H1 (cell line): ENCODE data around the gene ERC1.

ENCODE experiments used
- CBX8 ChIP-seq: fragments of 300-800, 300-1000 bp; sonication (generic); IDR thresholded peaks from 2 replicates; pipeline ENCODE4 v1.7.1; 2016; ENCODE audit warnings: low read depth, low read length, borderline replicate concordance
- EZH2 ChIP-seq: fragments of 200-600 bp; sonication (generic); IDR thresholded peaks from 2 replicates; pipeline ENCODE4 v1.7.1; 2012; ENCODE audit warnings: low read depth, mild to moderate bottlenecking, moderate library complexity, low read length, inconsistent platforms; ENCODE audit not compliant: severe bottlenecking
- GTF2F1 ChIP-seq: IDR thresholded peaks from 2 replicates; pipeline ENCODE4 v1.6.1; 2012; ENCODE audit warnings: low read depth, low read length, improper control_type of control experiment, borderline replicate concordance
- HDAC2 ChIP-seq, 2 experiments: fragments of 300-600 bp in 1 of 2; sonication (generic) in 1 of 2; IDR thresholded peaks; 2 replicates each; pipeline ENCODE4 v1.6.1; 2011 to 2012; ENCODE audit warnings: low read depth in 2 of 2, low read length in 2 of 2, mild to moderate bottlenecking in 2 of 2, moderate library complexity in 2 of 2, borderline replicate concordance in 1 of 2, inconsistent platforms in 1 of 2
- NRF1 ChIP-seq: IDR thresholded peaks from 2 replicates; pipeline ENCODE4 v1.6.1; 2011; ENCODE audit warnings: mild to moderate bottlenecking, low read depth, low read length, improper control_type of control experiment
- POLR2A ChIP-seq, 2 experiments: IDR thresholded peaks; 1 replicate in 1 of 2; 2 replicates in 1 of 2; pipeline ENCODE4 v1.6.1; 2011; ENCODE audit warnings: low read depth in 2 of 2, low read length in 2 of 2, mild to moderate bottlenecking in 2 of 2; ENCODE audit errors: control extremely low read depth in 1 of 2
- RAD21 ChIP-seq, 2 experiments: IDR thresholded peaks in 1 of 2; conservative IDR thresholded peaks in 1 of 2; 2 replicates each; pipeline ENCODE4 v1.6.1; 2011; ENCODE audit warnings: low read depth in 2 of 2, low read length in 2 of 2, improper control_type of control experiment in 1 of 2, inconsistent platforms in 1 of 2, mild to moderate bottlenecking in 1 of 2, moderate library complexity in 1 of 2
- RFX5 ChIP-seq: IDR thresholded peaks from 2 replicates; pipeline ENCODE4 v1.6.1; 2011; ENCODE audit warnings: low read depth, low read length, improper control_type of control experiment, borderline replicate concordance
- SUZ12 ChIP-seq: fragments of 200-600 bp; sonication (generic); IDR thresholded peaks from 2 replicates; pipeline ENCODE4 v1.6.1; 2012; ENCODE audit warnings: mild to moderate bottlenecking, inconsistent platforms, low read length, moderate library complexity, mixed read lengths
- TF ChIP-seq, protein P1 (sequence below): IDR thresholded peaks from 2 replicates; pipeline ENCODE4 v1.6.1; 2012; ENCODE audit warnings: inconsistent platforms
- TF ChIP-seq, protein P2 (sequence below), 3 experiments: IDR thresholded peaks; 1 replicate in 2 of 3; 2 replicates in 1 of 3; pipeline versions ENCODE4 v1.5.1 to v1.6.1; 2011; ENCODE audit warnings: low read length in 3 of 3, mild to moderate bottlenecking in 3 of 3, inconsistent platforms in 2 of 3, low read depth in 1 of 3, moderate library complexity in 1 of 3; ENCODE audit not compliant: insufficient read depth in 1 of 3; ENCODE audit errors: control extremely low read depth in 1 of 3

DNA sequence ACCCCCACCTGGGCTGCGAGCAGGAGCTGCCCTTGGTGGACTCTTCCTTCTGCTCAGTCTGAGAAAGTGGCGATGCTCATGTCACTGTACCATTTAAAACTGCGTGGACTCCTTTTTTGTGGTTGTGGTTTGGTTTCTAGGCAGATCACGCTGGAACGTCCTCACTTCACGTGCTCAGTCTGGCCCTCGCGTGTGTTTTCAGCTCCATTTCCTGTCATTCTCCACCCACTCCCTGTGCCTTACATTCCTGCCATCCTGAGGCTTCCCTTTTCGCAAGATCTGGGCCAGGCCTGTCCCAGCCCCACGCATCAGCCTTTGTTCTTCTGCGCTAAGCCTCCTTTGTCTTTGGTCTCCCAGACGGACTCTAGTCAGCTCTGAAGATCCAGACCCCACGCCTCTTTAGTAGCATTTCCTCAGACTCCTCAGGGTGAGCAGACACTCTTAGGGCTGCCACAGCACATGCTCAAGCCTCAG lies 497.9 kb downstream of the ERC1 start:
- no peak for TF ChIP-seq POLR2A (IDR thresholded peaks at IDR 0.05; ENCODE audit: control extremely low read depth in 1 of 2, low read depth in 2 of 2, low read length in 2 of 2)
- no peak for TF ChIP-seq HDAC2 (IDR thresholded peaks at IDR 0.05; ENCODE audit: borderline replicate concordance in 1 of 2, low read depth in 2 of 2, low read length in 2 of 2)
- TF ChIP-seq RAD21 (IDR thresholded peaks at IDR 0.05 in 1 of 2, conservative IDR thresholded peaks at IDR 0.05 in 1 of 2; ENCODE audit: low read depth in 2 of 2, low read length in 2 of 2) = no peak
- TF ChIP-seq, protein P1, sequence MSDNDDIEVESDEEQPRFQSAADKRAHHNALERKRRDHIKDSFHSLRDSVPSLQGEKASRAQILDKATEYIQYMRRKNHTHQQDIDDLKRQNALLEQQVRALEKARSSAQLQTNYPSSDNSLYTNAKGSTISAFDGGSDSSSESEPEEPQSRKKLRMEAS = no peak
- TF ChIP-seq, protein P2, sequence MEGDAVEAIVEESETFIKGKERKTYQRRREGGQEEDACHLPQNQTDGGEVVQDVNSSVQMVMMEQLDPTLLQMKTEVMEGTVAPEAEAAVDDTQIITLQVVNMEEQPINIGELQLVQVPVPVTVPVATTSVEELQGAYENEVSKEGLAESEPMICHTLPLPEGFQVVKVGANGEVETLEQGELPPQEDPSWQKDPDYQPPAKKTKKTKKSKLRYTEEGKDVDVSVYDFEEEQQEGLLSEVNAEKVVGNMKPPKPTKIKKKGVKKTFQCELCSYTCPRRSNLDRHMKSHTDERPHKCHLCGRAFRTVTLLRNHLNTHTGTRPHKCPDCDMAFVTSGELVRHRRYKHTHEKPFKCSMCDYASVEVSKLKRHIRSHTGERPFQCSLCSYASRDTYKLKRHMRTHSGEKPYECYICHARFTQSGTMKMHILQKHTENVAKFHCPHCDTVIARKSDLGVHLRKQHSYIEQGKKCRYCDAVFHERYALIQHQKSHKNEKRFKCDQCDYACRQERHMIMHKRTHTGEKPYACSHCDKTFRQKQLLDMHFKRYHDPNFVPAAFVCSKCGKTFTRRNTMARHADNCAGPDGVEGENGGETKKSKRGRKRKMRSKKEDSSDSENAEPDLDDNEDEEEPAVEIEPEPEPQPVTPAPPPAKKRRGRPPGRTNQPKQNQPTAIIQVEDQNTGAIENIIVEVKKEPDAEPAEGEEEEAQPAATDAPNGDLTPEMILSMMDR (IDR thresholded peaks at IDR 0.05; ENCODE audit: control extremely low read depth in 1 of 3, insufficient read depth in 1 of 3, low read depth in 1 of 3, low read length in 3 of 3) = no peak
- TF ChIP-seq NRF1 = no peak
- no peak for TF ChIP-seq GTF2F1
- no peak for TF ChIP-seq EZH2
- TF ChIP-seq RFX5 = no peak
- no peak for TF ChIP-seq CBX8
- TF ChIP-seq SUZ12 = no peak
